SK-MEL-5 (cell line): Measurements from ENCODE around the gene PHF5A. TPM values are rescaled to one million over a fixed set of nuclear protein-coding genes. Genes with fewer than 3 reads are reported as not detected.

Experiments
- DNase-seq: peaks from one replicate; pipeline ENCODE4 v3.0.0-alpha.2; 2016; ENCODE audit warnings: low read depth, low spot score
- in situ Hi-C: cut with HindIII; loops from 2 replicates; pipeline ENCODE4 v1.10.0; 2016; ENCODE audit warnings: low sequenced_read_pairs, high pct_unique_total_duplicates, low pct_unique_long_range_greater_than_20kb
- polyA plus RNA-seq, 2 experiments: library from polyadenylated mRNA; depleted of rRNA; stranded (reverse); fragments of >200 nt; gene quantifications; 2 replicates each; pipeline ENCODE4 v1.2.3, GENCODE V29; 2015
- total RNA-seq: library from RNA; depleted of rRNA; stranded (reverse); fragments of >200 nt; shearing (Covaris generic); gene quantifications from 2 replicates; pipeline ENCODE4 v1.2.3, GENCODE V29; 2014; rRNA removed

Gene PHF5A, protein sequence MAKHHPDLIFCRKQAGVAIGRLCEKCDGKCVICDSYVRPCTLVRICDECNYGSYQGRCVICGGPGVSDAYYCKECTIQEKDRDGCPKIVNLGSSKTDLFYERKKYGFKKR
- total RNA-seq: 116 and 124 TPM in 2 replicates
- polyA plus RNA-seq (2015; cell fraction: cytosol; rRNA removed): 79.5 and 112 TPM in 2 replicates
- polyA plus RNA-seq (2015; cell fraction: nucleus; rRNA removed): 17.8 and 20.1 TPM in 2 replicates

GRCh38 chr22:41468381-41469217 lies at the start of gene PHF5A, which contains the start of gene ACO2:
TSS of gene PHF5A (minus strand) at chr22:41468692. CDS start at chr22:41468653, 39 bp downstream.
TSS of gene ACO2 (plus strand) at chr22:41469117. CDS start at chr22:41469147, 30 bp downstream.
- DNase-seq: peak; percentile 99
- in situ Hi-C loops: no loop called here

DNA sequence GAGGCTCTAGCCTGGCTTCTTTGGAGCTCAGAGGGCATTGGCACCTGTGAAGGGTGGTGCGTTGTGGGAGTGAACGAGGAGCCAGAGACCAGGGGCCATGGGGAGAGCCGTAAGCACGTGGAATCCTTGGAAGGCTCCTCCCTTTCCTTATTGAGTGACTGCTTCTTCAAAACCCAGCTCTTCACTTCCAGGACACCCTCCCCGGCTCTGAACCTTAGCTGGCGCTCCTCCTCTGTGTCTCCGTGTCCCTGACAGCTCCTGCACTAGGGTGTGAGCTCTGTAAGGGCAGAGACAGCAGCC lies 49.5 kb upstream of the PHF5A start:
- DNase-seq: no peak
- in situ Hi-C loops: no loop called here

GRCh38 chr22:41517172-41518047 lies 48.9 kb upstream of the PHF5A start:
- DNase-seq: peak; percentile 76
- in situ Hi-C loops: no loop called here

DNA sequence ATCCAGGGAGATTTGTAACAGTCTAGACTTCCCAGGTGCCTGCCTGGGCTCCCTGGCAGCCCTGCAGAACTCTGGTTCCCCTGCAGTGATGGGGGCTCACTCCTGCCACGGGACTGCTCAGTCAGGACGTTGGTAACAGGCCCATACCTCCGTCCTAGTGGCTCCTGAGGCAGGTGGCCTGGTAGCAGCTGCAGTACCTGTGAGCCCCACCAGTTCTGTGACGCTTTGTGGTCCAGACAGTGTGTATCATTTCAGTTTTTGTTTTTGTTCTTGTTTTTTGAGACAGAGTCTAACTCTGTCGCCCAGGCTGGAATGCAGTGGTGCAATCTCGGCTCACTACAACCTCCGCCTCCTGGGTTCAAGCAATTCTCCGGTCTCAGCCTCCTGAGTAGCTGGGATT lies 48.0 kb upstream of the PHF5A start:
- in situ Hi-C loops: no loop called here
- DNase-seq: no peak

GRCh38 chr22:41513391-41513790 lies 44.9 kb upstream of the PHF5A start:
- in situ Hi-C loops: loop anchor here (5.0 kb wide), 1 partner anchor 41 kb away; no protein-coding TSS in a partner anchor
- DNase-seq: no peak

DNA sequence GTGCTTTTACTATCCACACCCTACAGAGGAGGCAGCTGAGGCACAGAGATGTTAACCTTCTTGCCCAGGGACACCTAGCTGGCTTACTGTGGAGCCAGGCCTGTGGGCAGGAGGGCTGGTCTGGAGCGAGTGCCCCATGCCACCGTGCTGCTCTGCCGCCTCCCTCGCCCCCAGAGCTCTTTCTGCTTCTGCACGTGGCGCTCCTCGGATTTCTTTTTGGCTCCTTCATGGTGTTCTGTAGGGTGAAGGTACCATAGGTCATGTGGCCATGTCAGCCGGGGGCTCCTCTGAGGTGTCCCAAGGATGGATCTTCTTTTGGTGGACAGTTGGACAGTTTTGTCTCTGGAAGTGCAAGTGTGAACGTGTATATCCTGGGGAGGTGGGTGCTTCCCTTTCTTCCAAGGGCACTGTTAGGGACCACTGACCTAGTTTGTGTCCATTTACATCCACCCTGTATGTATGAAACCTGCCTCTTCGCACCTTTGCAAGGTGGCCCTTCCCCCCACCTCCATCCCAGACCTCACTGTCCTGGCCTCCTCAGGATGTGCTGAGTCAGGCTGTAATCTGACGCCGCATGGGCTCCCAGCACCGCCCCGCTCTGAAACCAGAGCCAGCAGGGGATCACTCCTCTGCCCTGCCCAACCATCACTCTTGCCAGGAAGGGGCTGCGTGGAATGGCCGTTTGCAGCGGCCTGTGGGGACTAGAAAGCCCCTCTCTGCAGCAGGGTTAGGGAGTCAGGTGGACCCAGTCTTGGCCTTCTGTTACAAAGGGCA lies 44.1 kb upstream of the PHF5A start:
- no peak for DNase-seq
- in situ Hi-C loops: loop anchor here (5.0 kb wide), 1 partner anchor 40 kb away; no protein-coding TSS in a partner anchor

- in situ Hi-C loops: loop anchor here (5.0 kb wide), 1 partner anchor 39 kb away; no protein-coding TSS in a partner anchor
- DNase-seq: no peak
Measured at GRCh38 chr22:41511521-41511968, 43.1 kb upstream of the PHF5A start.

DNA sequence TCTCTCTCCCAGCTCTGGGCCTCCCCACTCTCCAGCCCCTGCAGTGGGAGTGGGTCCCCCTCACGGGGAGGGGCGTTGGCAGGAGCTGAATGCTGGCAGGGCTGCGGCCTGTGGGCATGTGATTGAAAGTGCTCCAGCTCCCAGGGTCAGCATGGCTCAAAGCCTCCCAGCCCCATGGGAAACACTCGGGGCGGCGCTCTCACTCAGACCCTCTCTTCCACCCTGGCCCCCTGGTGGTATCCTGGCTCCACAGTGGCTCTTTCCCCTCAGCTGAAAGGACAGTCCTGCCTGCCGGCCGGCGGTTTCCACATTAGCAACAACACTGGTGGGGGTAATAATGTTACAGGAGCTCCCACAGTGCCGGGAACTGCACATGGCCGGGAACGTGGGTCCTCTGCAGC lies 40.3 kb upstream of the PHF5A start:
- in situ Hi-C loops: no loop called here

GRCh38 chr22:41507330-41508063 lies 39.0 kb upstream of the PHF5A start:
- no peak for DNase-seq
- in situ Hi-C loops: no loop called here

More for the DNA sequence above, 40.3 kb upstream of the PHF5A start:
- DNase-seq: no peak

DNA sequence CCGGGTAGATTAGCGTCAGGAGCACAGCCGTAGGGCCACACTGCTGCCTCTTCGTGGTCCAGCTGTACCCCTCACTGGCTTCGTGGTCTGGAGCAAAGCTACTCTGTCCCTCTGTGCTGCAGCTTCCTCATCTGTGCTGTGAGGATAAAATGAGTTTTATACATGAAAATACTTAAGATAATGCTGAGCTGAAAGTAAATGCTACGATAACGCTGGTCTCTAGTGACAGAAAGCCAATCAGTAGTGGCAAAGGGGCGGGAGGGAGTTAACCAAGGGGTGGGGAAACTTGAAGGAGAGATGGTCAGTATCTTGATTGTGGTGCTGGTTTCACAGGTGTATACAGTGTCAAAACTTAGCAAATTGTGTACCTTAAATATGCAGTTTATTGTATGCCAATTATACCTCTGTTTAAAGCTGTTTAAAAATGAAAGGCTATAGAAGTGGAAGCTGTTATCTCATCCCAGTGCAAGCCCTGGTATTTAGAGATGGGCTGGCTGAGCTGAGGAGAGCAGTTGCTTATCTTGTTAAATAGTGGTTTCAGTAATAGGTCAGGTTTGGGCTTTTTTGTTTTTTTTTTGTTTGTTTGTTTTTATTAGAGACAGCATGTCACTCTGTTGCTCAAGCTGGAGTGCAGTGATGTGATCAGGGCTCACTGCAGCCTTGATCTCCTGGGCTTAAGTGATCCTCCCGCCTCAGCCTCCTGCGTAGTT lies 37.2 kb upstream of the PHF5A start:
- in situ Hi-C loops: no loop called here
- DNase-seq: no peak

GRCh38 chr22:41504816-41505215 lies 36.3 kb upstream of the PHF5A start:
- in situ Hi-C loops: no loop called here
- DNase-seq: no peak

GRCh38 chr22:41504397-41504796 lies 35.9 kb upstream of the PHF5A start:
- DNase-seq: peak; percentile 34
- in situ Hi-C loops: no loop called here

- in situ Hi-C loops: no loop called here
- DNase-seq: peak; percentile 66
Measured at GRCh38 chr22:41501209-41501608, 32.7 kb upstream of the PHF5A start.

- DNase-seq: no peak
- in situ Hi-C loops: no loop called here
Measured at GRCh38 chr22:41500303-41500702, 31.8 kb upstream of the PHF5A start.

DNA sequence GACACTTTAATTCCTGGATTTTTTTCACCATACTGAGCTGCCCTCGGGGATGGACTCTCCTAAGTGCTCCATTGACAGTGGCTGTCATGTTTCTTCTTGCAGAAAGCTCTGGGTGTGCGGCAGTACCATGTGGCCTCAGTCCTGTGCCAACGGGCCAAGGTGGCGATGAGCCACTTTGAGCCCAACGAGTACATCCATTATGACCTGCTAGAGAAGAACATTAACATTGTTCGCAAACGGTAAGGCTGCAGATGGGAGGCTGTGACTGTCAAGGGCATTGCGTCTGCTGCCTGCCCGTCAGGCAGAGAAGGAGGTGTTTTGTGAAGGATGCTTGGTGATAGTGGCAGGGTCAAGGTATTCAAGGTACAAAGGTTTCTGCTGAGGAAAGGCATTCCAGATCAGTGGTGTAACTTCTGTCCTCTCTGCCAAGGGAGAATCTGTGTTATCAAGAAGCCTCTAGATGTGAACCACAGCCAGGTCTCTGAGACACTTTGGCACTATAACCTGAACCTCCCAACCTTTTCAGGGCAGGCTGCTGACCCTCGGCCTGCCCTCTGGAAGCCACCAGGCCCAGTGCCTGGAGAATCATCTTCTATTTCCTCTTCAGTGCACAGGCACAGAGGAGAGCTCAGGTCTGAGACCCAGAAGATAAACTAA lies 31.3 kb upstream of the PHF5A start:
- in situ Hi-C loops: no loop called here
- no peak for DNase-seq
